ENCODE data around the gene P3H2.

DNA sequence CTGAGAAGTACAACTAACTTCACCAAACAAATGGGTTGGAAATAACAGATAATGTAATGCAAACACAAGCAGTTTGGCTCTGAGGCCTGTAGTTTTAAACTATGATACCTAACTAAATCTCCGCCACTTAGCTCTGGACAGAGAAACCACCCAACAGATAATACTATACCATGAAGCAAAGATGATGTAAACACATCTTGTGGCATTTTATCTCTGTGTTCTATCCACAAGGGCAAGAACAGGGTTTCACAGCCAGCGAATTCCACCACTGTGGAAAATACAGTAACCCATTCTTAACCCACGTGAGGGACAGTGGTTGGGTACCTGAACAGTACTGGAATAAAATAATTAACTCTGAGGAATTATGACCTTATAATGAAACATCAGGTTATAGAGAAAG lies 93.6 kb downstream of the P3H2 start:
- TF ChIP-seq, protein P1, sequence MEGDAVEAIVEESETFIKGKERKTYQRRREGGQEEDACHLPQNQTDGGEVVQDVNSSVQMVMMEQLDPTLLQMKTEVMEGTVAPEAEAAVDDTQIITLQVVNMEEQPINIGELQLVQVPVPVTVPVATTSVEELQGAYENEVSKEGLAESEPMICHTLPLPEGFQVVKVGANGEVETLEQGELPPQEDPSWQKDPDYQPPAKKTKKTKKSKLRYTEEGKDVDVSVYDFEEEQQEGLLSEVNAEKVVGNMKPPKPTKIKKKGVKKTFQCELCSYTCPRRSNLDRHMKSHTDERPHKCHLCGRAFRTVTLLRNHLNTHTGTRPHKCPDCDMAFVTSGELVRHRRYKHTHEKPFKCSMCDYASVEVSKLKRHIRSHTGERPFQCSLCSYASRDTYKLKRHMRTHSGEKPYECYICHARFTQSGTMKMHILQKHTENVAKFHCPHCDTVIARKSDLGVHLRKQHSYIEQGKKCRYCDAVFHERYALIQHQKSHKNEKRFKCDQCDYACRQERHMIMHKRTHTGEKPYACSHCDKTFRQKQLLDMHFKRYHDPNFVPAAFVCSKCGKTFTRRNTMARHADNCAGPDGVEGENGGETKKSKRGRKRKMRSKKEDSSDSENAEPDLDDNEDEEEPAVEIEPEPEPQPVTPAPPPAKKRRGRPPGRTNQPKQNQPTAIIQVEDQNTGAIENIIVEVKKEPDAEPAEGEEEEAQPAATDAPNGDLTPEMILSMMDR (IDR thresholded peaks at IDR 0.05), result no peak
- TF ChIP-seq, protein P2, sequence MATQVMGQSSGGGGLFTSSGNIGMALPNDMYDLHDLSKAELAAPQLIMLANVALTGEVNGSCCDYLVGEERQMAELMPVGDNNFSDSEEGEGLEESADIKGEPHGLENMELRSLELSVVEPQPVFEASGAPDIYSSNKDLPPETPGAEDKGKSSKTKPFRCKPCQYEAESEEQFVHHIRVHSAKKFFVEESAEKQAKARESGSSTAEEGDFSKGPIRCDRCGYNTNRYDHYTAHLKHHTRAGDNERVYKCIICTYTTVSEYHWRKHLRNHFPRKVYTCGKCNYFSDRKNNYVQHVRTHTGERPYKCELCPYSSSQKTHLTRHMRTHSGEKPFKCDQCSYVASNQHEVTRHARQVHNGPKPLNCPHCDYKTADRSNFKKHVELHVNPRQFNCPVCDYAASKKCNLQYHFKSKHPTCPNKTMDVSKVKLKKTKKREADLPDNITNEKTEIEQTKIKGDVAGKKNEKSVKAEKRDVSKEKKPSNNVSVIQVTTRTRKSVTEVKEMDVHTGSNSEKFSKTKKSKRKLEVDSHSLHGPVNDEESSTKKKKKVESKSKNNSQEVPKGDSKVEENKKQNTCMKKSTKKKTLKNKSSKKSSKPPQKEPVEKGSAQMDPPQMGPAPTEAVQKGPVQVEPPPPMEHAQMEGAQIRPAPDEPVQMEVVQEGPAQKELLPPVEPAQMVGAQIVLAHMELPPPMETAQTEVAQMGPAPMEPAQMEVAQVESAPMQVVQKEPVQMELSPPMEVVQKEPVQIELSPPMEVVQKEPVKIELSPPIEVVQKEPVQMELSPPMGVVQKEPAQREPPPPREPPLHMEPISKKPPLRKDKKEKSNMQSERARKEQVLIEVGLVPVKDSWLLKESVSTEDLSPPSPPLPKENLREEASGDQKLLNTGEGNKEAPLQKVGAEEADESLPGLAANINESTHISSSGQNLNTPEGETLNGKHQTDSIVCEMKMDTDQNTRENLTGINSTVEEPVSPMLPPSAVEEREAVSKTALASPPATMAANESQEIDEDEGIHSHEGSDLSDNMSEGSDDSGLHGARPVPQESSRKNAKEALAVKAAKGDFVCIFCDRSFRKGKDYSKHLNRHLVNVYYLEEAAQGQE (IDR thresholded peaks at IDR 0.05; ENCODE audit: insufficient read depth in 1 of 2, low read depth in 2 of 2, low read length in 1 of 2), result no peak
- no peak for TF ChIP-seq POLR2AphosphoS5 (IDR thresholded peaks at IDR 0.05; ENCODE audit: low read depth, low read length)

All from Panc1 (cell line).